Measurements from ENCODE around the gene ANKRD12. TPM values are rescaled to one million over a fixed set of nuclear protein-coding genes. Genes with fewer than 3 reads are reported as not detected.

Gene ANKRD12
- total RNA-seq, 1 donor from 2014 or later = 30.9 TPM

- H3K27ac Mint-ChIP-seq (ENCODE audit: unreplicated experiment) = peak overlapping the region; percentile 96
- peaks cover 68% of the 10 kb centered on the region for H3K4me1 Mint-ChIP-seq
- no peaks in the 10 kb centered on the region for H3K9me3 Mint-ChIP-seq
- peak overlapping the region; percentile 96 for H3K4me3 Mint-ChIP-seq
- H3K36me3 Mint-ChIP-seq (ENCODE audit: low read depth) = peaks cover 3% of the 10 kb centered on the region
- no peak for TF ChIP-seq CTCF (conservative IDR thresholded peaks at IDR 0.05)
- peaks cover 3% of the 10 kb centered on the region for H3K27me3 Mint-ChIP-seq (ENCODE audit: low read depth)
- DNase-seq (ENCODE audit: low read depth, low spot score) = no peak
Observed at GRCh38 chr18:9104244-9104901, 32.2 kb upstream of the ANKRD12 start.

- peaks cover 3% of the 10 kb centered on the region for H3K36me3 Mint-ChIP-seq (ENCODE audit: low read depth)
- H3K4me3 Mint-ChIP-seq = peak overlapping the region; percentile 96
- no peak for TF ChIP-seq CTCF (conservative IDR thresholded peaks at IDR 0.05)
- H3K27me3 Mint-ChIP-seq (ENCODE audit: low read depth) = no peaks in the 10 kb centered on the region
- peaks cover 75% of the 10 kb centered on the region for H3K4me1 Mint-ChIP-seq
- H3K9me3 Mint-ChIP-seq = no peaks in the 10 kb centered on the region
- H3K27ac Mint-ChIP-seq (ENCODE audit: unreplicated experiment) = no peak overlapping the region
- no peak for DNase-seq (ENCODE audit: low read depth, low spot score)
Observed at GRCh38 chr18:9105420-9105819, 31.2 kb upstream of the ANKRD12 start.

- Mint-ChIP-seq H3K4me3 (peak overlapping the region; percentile 96), H3K27me3 (ENCODE audit: low read depth) (no peaks in the 10 kb centered on the region), H3K36me3 (ENCODE audit: low read depth) (peaks cover 3% of the 10 kb centered on the region), H3K27ac (ENCODE audit: unreplicated experiment) (no peak overlapping the region), H3K4me1 (peaks cover 75% of the 10 kb centered on the region), H3K9me3 (no peaks in the 10 kb centered on the region)
- TF ChIP-seq CTCF (conservative IDR thresholded peaks at IDR 0.05) = no peak
- DNase-seq (ENCODE audit: low read depth, low spot score) = no peak
Observed at GRCh38 chr18:9106094-9106493, 30.5 kb upstream of the ANKRD12 start.

- H3K27ac Mint-ChIP-seq (ENCODE audit: unreplicated experiment) = no peak overlapping the region
Observed at GRCh38 chr18:9106800-9107584, 29.6 kb upstream of the ANKRD12 start.

GRCh38 chr18:9108911-9109310 is 27.7 kb upstream of the ANKRD12 start:
- no peak overlapping the region for H3K27ac Mint-ChIP-seq (ENCODE audit: unreplicated experiment)
- H3K9me3 Mint-ChIP-seq = no peaks in the 10 kb centered on the region
- TF ChIP-seq CTCF (conservative IDR thresholded peaks at IDR 0.05) = no peak
- H3K27me3 Mint-ChIP-seq (ENCODE audit: low read depth) = no peaks in the 10 kb centered on the region
- peaks cover 69% of the 10 kb centered on the region for H3K4me1 Mint-ChIP-seq
- H3K4me3 Mint-ChIP-seq = peak overlapping the region; percentile 1
- no peak for DNase-seq (ENCODE audit: low read depth, low spot score)
- peaks cover 5% of the 10 kb centered on the region for H3K36me3 Mint-ChIP-seq (ENCODE audit: low read depth)

More at GRCh38 chr18:9106800-9107584, 29.6 kb upstream of the ANKRD12 start:
- no peak for TF ChIP-seq CTCF (conservative IDR thresholded peaks at IDR 0.05)
- Mint-ChIP-seq H3K9me3 (no peaks in the 10 kb centered on the region), H3K4me1 (peaks cover 69% of the 10 kb centered on the region), H3K4me3 (peak overlapping the region; percentile 96), H3K27me3 (ENCODE audit: low read depth) (no peaks in the 10 kb centered on the region), H3K36me3 (ENCODE audit: low read depth) (peaks cover 3% of the 10 kb centered on the region)
- no peak for DNase-seq (ENCODE audit: low read depth, low spot score)

Data from neural crest cell (in vitro differentiated cells).